Posterior vena cava (tissue), 2 donors: ENCODE data around the gene MAP4. TPM values are rescaled to one million over a fixed set of nuclear protein-coding genes. Genes with fewer than 3 reads are reported as not detected.
"Not testable (repeated sequence)": the region's sequence is repeated elsewhere in the genome, so short reads cannot be mapped to it uniquely, and the experiment has no call there.

Source experiments
- DNase-seq: peaks from one replicate; pipeline ENCODE4 v3.0.0-alpha.2; 2020; ENCODE audit warnings: low spot score
- intact Hi-C, 2 donors: fragments of 100-400 bp; cut with DNase I; formaldehyde crosslinking; loops; one replicate each; pipeline versions ENCODE4 v1.14.1 to v1.14.2; 2022 to 2023
- total RNA-seq, 2 donors: library from RNA; stranded (reverse); fragmentation: NEBNext Ultra II Directional; extraction: Animal tissue kit (Norgen Biotek cat#: 25700); gene quantifications; one replicate each; pipeline ENCODE4 v1.2.1, GENCODE V29; 2021
- donor health status: DM: yes; HTN: yes; CAD: no.
- donor health status: DM: yes; HTN: yes; CAD: no.

MAP4 gene
- total RNA-seq, 2 donors from 2014 or later: 332 to 380 TPM

GRCh38 chr3:47854267-47854666 lies 161.9 kb downstream of the MAP4 start:
- intact Hi-C loops: no loop called here
- peak; percentile 59 for DNase-seq

DNA sequence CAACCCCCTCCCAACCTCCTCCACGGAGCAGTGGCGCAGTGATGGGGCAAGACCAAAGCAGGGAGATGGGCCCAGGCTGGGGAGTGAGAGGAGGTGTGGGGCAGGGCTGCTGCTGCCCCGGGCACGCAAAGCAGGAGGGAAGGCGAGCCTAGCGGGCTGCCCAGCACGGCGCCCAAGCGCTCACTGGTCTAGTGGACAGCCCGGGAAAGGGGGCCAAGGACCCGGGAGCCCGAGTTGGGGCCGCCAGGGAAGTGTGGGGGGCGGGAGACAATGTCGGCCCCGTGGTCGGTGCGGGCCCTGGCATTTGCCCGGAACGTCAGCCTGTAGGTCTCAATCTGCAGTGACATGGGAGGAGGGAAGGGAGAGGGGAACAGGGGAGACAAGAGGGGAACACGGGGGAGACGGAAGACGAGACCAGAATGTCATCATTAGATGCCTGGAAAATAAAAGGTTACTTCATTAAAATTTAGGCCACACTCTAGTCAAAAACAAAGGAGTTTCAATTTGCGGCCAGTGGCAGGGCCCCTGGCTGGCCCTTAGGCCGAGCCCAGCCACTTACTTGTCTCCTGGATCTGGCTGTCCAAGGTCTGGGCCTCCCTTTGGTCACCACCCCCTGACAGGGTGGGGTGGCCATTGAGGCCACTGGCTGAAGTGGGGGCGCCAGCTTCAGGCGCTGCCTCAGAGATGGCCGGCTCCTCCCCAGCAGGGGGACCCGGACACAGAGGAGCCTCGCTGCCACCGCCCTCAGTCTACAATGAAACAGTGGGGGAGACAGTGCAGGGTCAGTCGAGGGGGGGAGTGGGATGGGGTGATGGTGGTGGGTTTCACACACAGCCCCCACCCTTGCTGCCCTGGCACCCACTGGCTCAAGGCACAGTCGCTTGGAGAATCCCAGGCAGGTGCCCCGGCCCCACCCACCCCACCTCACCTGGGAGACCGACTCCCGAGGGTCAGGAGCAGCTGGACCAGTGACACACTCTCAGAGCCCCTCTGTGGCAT lies 163.3 kb downstream of the MAP4 start:
- intact Hi-C loops: no loop called here
- DNase-seq: no peak

DNA sequence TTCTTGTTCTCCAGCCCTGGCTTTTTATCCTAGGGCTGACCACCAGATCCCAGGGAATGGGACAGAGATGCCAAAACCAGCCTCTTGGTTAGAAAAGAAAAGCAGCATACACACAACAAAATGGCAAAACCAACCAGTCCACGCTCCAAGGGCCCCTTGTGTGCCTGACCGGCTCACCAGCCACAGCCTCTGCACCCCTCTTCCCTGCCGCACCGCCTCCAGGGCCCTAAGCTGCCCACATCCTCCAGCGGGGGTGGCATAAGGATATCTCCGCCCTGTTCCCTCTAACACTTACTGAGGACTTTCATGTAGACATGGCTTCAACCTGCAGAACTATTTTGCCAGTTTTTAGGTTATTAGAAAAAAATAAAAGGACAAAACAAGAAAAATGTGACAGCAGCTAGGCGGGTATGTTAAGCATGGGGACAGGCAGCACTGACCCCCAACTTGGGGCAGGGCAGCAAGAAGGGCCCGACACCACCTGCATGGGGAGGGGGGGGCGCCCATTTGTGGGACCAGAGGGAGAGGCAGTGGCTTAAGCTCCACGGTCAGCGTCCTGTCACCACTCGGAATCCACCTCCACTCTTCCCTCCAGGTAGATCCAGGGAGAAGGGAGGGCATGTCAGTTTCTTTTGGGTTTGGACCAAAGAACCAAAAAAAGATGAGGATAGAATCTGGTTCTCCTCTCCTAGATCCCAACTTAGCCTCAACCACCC lies 164.2 kb downstream of the MAP4 start:
- no peak for DNase-seq
- intact Hi-C loops: no loop called here

DNA sequence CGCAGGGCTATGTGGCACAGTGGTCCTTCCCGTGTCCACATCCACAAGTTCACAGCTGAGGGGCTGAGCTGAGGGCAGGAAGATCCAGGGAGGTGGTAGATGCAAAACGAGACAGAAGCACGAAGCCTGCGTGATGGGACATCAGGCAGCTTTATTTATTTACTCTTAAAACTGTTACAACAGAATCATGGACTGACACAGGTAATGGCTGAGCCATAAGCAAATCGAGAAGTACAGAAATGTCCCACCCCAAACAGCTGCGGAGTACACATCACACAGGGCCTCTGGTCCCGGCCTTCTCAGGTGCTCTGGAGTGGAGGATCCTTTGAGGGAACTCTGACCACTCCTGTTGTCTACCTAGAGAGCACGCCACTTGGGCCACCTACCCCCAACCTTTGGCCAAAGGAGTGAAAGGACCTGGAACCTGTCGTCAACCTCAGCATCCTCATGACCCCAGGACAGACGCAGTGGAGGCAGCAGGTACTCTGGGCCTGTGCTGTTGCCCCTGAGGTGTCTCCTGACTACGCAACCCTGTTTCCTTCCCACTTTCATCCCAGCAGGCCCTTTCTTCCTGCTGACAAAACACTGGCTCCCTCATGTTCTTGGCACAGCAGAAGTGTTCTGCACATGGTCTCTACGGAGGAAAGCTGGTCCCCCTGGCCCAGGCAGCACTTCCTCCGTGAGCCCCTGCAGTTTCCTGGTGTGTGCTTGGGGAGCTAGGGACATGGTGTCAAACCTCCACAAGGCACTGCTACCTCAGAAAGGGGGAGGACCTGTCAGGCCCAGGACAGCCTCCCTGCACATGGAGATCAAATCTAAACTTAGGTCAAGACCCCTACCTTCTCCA lies 165.4 kb downstream of the MAP4 start:
- DNase-seq: no peak
- intact Hi-C loops: no loop called here

DNA sequence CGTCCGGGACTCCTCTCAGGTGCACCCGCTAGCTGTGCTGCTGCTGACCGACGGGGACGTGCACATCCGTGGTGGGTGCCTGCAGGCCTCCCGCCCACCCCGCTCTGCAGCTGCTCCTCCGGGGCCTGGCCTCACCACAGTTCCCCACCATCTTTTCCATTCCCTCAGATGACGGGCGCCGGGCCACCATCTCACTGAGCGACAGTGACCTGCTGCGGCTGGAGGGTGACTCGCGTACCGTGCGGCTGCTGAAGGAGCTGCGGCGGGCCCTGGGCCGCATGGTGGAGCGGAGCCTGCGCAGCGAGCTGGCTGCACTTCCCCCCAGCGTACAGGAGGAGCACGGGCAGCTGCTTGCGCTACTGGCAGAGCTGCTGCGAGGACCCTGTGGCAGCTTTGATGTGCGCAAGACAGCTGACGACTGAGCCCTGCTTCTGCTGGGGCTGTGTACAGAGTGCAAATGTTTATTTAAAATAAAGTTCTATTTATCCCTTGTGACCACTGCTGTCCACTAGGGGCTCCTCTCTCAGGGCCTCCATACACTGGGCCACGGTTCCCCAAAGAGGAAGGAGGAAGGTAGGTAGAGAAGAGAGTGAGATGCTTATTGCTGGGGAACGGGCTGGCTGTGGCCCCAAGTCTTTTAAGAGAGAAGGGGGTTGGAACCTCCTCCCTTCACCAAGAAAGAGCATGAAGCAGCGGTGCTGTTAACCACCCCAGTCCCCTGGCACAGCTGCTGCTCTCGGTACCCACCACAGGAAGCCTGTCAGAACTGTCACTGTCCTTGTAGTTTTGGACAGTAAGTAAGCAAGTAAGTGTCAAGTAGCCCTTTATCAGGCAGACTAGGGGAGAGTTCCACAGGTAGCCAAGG lies 166.3 kb downstream of the MAP4 start:
- no peak for DNase-seq
- intact Hi-C loops: loop anchor here (5.0 to 10.0 kb wide), 3 partner anchors 145 to 305 kb away; no protein-coding TSS in a partner anchor

GRCh38 chr3:47849186-47849698 lies 167.0 kb downstream of the MAP4 start:
- intact Hi-C loops: loop anchor here (5.0 to 10.0 kb wide), 3 partner anchors 146 to 306 kb away; no protein-coding TSS in a partner anchor

GRCh38 chr3:47848599-47849117 lies 167.6 kb downstream of the MAP4 start:
- no peak for DNase-seq
- intact Hi-C loops: loop anchor here (5.0 to 10.0 kb wide), 3 partner anchors 146 to 306 kb away; no protein-coding TSS in a partner anchor

More at GRCh38 chr3:47849186-47849698, 167.0 kb downstream of the MAP4 start:
- DNase-seq: no peak

GRCh38 chr3:47847801-47848518 lies 168.3 kb downstream of the MAP4 start:
- no peak for DNase-seq
- intact Hi-C loops: loop anchor here (5.0 to 10.0 kb wide), 3 partner anchors 147 to 307 kb away; no protein-coding TSS in a partner anchor

- intact Hi-C loops: loop anchor here (5.0 to 10.0 kb wide), 3 partner anchors 148 to 308 kb away; no protein-coding TSS in a partner anchor
- DNase-seq: no peak
Observed at GRCh38 chr3:47847260-47847659, 169.0 kb downstream of the MAP4 start.

GRCh38 chr3:47846880-47847248 lies 169.4 kb downstream of the MAP4 start:
- intact Hi-C loops: loop anchor here (5.0 to 10.0 kb wide), 3 partner anchors 148 to 308 kb away; no protein-coding TSS in a partner anchor

GRCh38 chr3:47846186-47846879 lies 169.9 kb downstream of the MAP4 start:
- DNase-seq: no peak
- intact Hi-C loops: loop anchor here (5.0 to 10.0 kb wide), 3 partner anchors 148 to 308 kb away; no protein-coding TSS in a partner anchor

More at GRCh38 chr3:47846880-47847248, 169.4 kb downstream of the MAP4 start:
- DNase-seq: no peak

GRCh38 chr3:47841786-47842349 lies 174.3 kb downstream of the MAP4 start:
- no peak for DNase-seq
- intact Hi-C loops: loop anchor here in 1 of 2 donors (10.0 kb wide), 2 partner anchors 153 to 313 kb away; no protein-coding TSS in a partner anchor

DNA sequence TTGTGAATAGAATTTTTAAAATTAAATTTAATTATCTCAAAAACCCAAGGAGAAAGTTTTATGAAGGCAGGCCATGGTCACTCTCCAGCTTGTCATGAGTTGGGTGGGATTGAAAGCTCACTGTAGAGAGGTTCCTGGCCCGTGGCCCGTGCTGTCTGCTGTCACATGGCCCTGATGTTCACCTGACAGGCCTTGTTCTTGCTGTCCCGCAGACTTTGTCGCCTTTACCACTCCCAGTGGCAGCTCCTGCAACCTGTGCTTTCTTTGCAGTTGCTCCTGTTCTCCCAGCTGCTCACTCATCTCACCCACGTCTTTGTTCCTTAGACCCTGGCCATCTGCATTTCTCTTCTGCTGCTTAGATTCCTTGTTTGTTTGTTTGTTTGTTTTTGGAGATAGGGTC lies 177.7 kb downstream of the MAP4 start:
- intact Hi-C loops: no loop called here

GRCh38 chr3:47836986-47837385 lies 179.2 kb downstream of the MAP4 start:
- DNase-seq: no peak
- intact Hi-C loops: no loop called here

More for the DNA sequence above, 177.7 kb downstream of the MAP4 start:
- no peak for DNase-seq

DNA sequence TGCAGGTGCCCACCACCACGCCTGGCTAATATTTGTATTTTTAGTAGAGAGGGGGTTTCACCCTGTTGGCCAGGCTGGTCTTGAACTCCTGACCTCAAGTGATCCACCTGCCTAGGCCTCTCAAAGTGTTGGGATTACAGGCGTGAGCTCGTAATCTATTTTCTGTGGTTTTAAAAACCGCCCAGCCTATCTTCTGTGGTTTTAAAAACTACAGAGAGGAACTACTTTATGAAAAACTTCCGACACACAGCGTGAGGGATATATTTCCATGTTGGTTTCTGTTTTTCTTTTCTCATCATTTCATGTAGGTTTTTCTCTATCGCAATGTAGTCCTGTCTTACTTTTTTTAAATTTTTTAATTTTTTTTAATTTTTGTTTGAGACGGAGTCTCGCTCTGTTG lies 186.7 kb downstream of the MAP4 start:
- DNase-seq, intact Hi-C loops: not testable (repeated sequence)

DNA sequence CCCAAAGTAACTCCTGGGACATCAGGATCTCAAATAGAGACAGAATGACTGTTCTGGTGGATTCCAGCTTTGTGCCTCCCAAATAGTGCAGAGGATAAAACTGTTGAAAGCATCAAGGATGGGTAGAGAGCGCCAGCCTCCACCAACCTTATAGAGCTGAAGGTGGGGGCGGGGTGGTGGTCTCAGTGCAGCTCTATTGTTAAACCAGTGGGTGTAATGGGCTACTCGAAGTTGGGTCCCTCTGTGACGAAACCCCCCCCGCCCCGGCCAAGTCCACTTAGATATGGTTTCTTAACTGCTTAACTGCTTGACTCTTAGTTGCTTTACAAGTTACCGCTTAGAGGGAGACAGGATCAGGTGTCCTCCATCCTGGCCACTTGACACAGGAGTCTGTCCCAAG lies 190.6 kb downstream of the MAP4 start:
- no peak for DNase-seq
- intact Hi-C loops: no loop called here
